ENCODE measurements around the gene GPC6.

GPC6 gene

GRCh38 chr13:94246495-94246894, 1019.9 kb downstream of the GPC6 start:
- no peak for DNase-seq (ENCODE audit: low read depth)
- H3K4me3 ChIP-seq (ENCODE audit: low read depth, low read length), result no peak overlapping the region
- no peak for TF ChIP-seq CTCF (conservative IDR thresholded peaks at IDR 0.05; ENCODE audit: low read depth, low read length)

- no peak for DNase-seq (ENCODE audit: low read depth)
- no peak overlapping the region for H3K4me3 ChIP-seq (ENCODE audit: low read depth, low read length)
- TF ChIP-seq CTCF (conservative IDR thresholded peaks at IDR 0.05; ENCODE audit: low read depth, low read length), result no peak
Measured at GRCh38 chr13:94247890-94248289, 1021.3 kb downstream of the GPC6 start.

GRCh38 chr13:94248454-94249228, 1022.0 kb downstream of the GPC6 start:
- no peak for TF ChIP-seq CTCF (conservative IDR thresholded peaks at IDR 0.05; ENCODE audit: low read depth, low read length)
- DNase-seq (ENCODE audit: low read depth), result peak; percentile 52
- H3K4me3 ChIP-seq (ENCODE audit: low read depth, low read length), result no peak overlapping the region

GRCh38 chr13:94249512-94249911, 1022.9 kb downstream of the GPC6 start:
- no peak for TF ChIP-seq CTCF (conservative IDR thresholded peaks at IDR 0.05; ENCODE audit: low read depth, low read length)
- H3K4me3 ChIP-seq (ENCODE audit: low read depth, low read length), result no peak overlapping the region
- DNase-seq (ENCODE audit: low read depth), result peak; percentile 98

- no peak overlapping the region for H3K4me3 ChIP-seq (ENCODE audit: low read depth, low read length)
- DNase-seq (ENCODE audit: low read depth), result peak; percentile 55
- no peak for TF ChIP-seq CTCF (conservative IDR thresholded peaks at IDR 0.05; ENCODE audit: low read depth, low read length)
Measured at GRCh38 chr13:94251831-94252608, 1025.4 kb downstream of the GPC6 start.

GRCh38 chr13:94254737-94255136, 1028.1 kb downstream of the GPC6 start:
- no peak overlapping the region for H3K4me3 ChIP-seq (ENCODE audit: low read depth, low read length)
- TF ChIP-seq CTCF (conservative IDR thresholded peaks at IDR 0.05; ENCODE audit: low read depth, low read length), result no peak
- no peak for DNase-seq (ENCODE audit: low read depth)

Data from choroid plexus epithelial cell (primary cell).